ENCODE measurements around the gene HSPB6.
"Not testable (repeated sequence)": the region's sequence is repeated elsewhere in the genome, so short reads cannot be mapped to it uniquely, and the experiment has no call there.

The HSPB6 gene

GRCh38 chr19:35756377-35757230 is at the start of gene HSPB6:
TSS of gene HSPB6 (minus strand) at chr19:35757029. CDS start at chr19:35757008, 21 bp downstream.
- no peak for DNase-seq (ENCODE audit: low read depth in 2 of 2, low spot score in 1 of 2)

GRCh38 chr19:35806597-35806996 is 49.8 kb upstream of the HSPB6 start:
- no peak for DNase-seq (ENCODE audit: low read depth in 2 of 2, low spot score in 1 of 2)

GRCh38 chr19:35805526-35806102 is 48.8 kb upstream of the HSPB6 start:
- DNase-seq (ENCODE audit: low read depth in 2 of 2, low spot score in 1 of 2), result no peak

- no peak for DNase-seq (ENCODE audit: low read depth in 2 of 2, low spot score in 1 of 2)
Observed at GRCh38 chr19:35801828-35802227, 45.0 kb upstream of the HSPB6 start.

GRCh38 chr19:35797663-35798062 is 40.8 kb upstream of the HSPB6 start:
- DNase-seq (ENCODE audit: low read depth in 2 of 2, low spot score in 1 of 2), result no peak

- DNase-seq (ENCODE audit: low read depth in 2 of 2, low spot score in 1 of 2), result no peak
Observed at GRCh38 chr19:35796645-35797542, 40.1 kb upstream of the HSPB6 start.

GRCh38 chr19:35795564-35795963 is 38.7 kb upstream of the HSPB6 start:
- DNase-seq (ENCODE audit: low read depth in 2 of 2, low spot score in 1 of 2), result not testable (repeated sequence)

- no peak for DNase-seq (ENCODE audit: low read depth in 2 of 2, low spot score in 1 of 2)
Observed at GRCh38 chr19:35793381-35794165, 36.7 kb upstream of the HSPB6 start.

GRCh38 chr19:35792888-35793287 is 36.1 kb upstream of the HSPB6 start:
- no peak for DNase-seq (ENCODE audit: low read depth in 2 of 2, low spot score in 1 of 2)

GRCh38 chr19:35792312-35792711 is 35.5 kb upstream of the HSPB6 start:
- DNase-seq (ENCODE audit: low read depth in 2 of 2, low spot score in 1 of 2), result no peak

GRCh38 chr19:35791814-35792279 is 35.0 kb upstream of the HSPB6 start:
- DNase-seq (ENCODE audit: low read depth in 2 of 2, low spot score in 1 of 2), result no peak

GRCh38 chr19:35790981-35791813 is 34.4 kb upstream of the HSPB6 start:
- DNase-seq (ENCODE audit: low read depth in 2 of 2, low spot score in 1 of 2), result no peak

GRCh38 chr19:35789978-35790944 is 33.4 kb upstream of the HSPB6 start:
- no peak for DNase-seq (ENCODE audit: low read depth in 2 of 2, low spot score in 1 of 2)

- no peak for DNase-seq (ENCODE audit: low read depth in 2 of 2, low spot score in 1 of 2)
Observed at GRCh38 chr19:35789195-35789977, 32.6 kb upstream of the HSPB6 start.

- no peak for DNase-seq (ENCODE audit: low read depth in 2 of 2, low spot score in 1 of 2)
Observed at GRCh38 chr19:35788205-35788960, 31.6 kb upstream of the HSPB6 start.

GRCh38 chr19:35787227-35787799 is 30.5 kb upstream of the HSPB6 start:
- no peak for DNase-seq (ENCODE audit: low read depth in 2 of 2, low spot score in 1 of 2)
